ENCODE measurements around the gene ZBTB43. TPM values are rescaled to one million over a fixed set of nuclear protein-coding genes. Genes with fewer than 3 reads are reported as not detected.

ZBTB43 gene
- total and polyA plus RNA-seq, 2 of the 4 experiments (the other 2 are of a cell fraction), result 4.5 to 15.1 TPM

DNA sequence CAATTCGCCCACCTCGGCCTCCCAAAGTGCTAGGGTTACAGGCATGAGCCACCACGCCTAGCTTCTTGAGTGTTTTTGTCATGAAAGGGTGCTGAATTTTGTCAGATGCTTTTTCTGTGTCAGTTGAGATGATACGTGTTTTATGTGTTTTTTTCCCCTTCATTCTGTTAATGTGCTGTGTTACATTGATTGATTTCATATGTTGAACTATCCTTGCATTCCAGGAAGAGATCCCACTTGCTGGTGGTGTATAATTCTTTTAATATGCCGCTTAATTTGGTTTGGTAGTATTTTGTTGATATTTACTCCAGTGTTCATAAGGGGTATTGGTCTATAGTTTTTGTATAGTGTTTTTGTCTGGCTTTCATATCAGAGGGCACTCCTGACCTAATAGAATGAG, 13.6 kb downstream of the ZBTB43 start:
- Histone ChIP-seq H3K9me3 (ENCODE audit: control insufficient read depth, insufficient read depth, low read length) (peaks cover 16% of the 10 kb centered on the region), H3K4me2 (ENCODE audit: low read depth, low read length) (no peak overlapping the region), H2BK15ac (ENCODE audit: low read depth, low read length) (no peak overlapping the region), H2AK5ac (ENCODE audit: low read depth, low read length) (no peak overlapping the region), H3K27me3 (ENCODE audit: control insufficient read depth, insufficient read depth, low read length) (no peaks in the 10 kb centered on the region), H4K20me1 (ENCODE audit: insufficient read depth, low read length) (peaks cover 18% of the 10 kb centered on the region), H2BK5ac (ENCODE audit: low read depth, low read length, poor library complexity, severe bottlenecking) (no peak overlapping the region), H3K9me1 (ENCODE audit: insufficient read depth, low read length) (no peaks in the 10 kb centered on the region; the same call in 1 of the 2 replicates), H3K18ac (ENCODE audit: low read depth, low read length) (no peak overlapping the region), H4K91ac (ENCODE audit: insufficient read depth, low read depth, low read length) (no peak overlapping the region), H2BK120ac (ENCODE audit: low read depth, low read length) (no peak overlapping the region), H2AFZ (replicated peaks; ENCODE audit: low read length, poor library complexity) (no peak overlapping the region), H2BK20ac (ENCODE audit: low read depth, low read length) (no peak overlapping the region), H3K56ac (ENCODE audit: extremely low read depth, insufficient read depth, low read length) (no peak overlapping the region), H3K36me3 (ENCODE audit: control insufficient read depth, insufficient read depth, low read length) (peaks cover 13% of the 10 kb centered on the region), H3K4ac (ENCODE audit: low read depth, low read length) (no peak overlapping the region), H3K4me1 (ENCODE audit: control insufficient read depth, insufficient read depth, low read length) (no peaks in the 10 kb centered on the region), H3K79me1 (ENCODE audit: low read depth in 1 of 2, low read length in 2 of 2) (peaks cover 30 to 55% of the 10 kb centered on the region in 2 experiments), H2AK9ac (replicated peaks; ENCODE audit: low read depth, low read length, poor library complexity) (no peak overlapping the region), H4K8ac (ENCODE audit: low read depth in 2 of 2, low read length in 2 of 2) (no peak overlapping the region), H3K9ac (ENCODE audit: low read depth, low read length) (no peak overlapping the region), H3K27ac (ENCODE audit: insufficient read depth, low read length) (no peak overlapping the region), H3K4me3 (ENCODE audit: insufficient read depth, low read depth, low read length) (no peak overlapping the region), H4K5ac (ENCODE audit: low read depth, low read length) (no peak overlapping the region), H3K23ac (ENCODE audit: low read depth, low read length) (no peak overlapping the region), H3K14ac (replicated peaks; ENCODE audit: low read depth, low read length) (no peak overlapping the region)
- intact Hi-C loops (cut with micrococcal nuclease) (no loop called here), in situ Hi-C loops (cut with MboI; ENCODE audit: low sequenced_read_pairs) (no loop called here), dilution Hi-C loops (cut with HindIII; ENCODE audit: low sequenced_read_pairs, unreplicated experiment) (no loop called here)
- WGBS, 2 experiments (ENCODE audit: extremely low coverage in 2 of 2, insufficient read length in 1 of 2), result 100% methylated on average over 1 of the region's 5 CpGs; no CpG with 5 or more reads in 1 of the 2 experiments
- ATAC-seq (ENCODE audit: low read depth) (no peak), DNase-seq (no peak)
- TF ChIP-seq MAFK (IDR thresholded peaks at IDR 0.05; ENCODE audit: low read depth, low read length) (no peak), NFE2L2 (IDR thresholded peaks at IDR 0.05; ENCODE audit: low read depth, low read length) (no peak), RFX5 (IDR thresholded peaks at IDR 0.05; ENCODE audit: low read depth, low read length) (no peak), BHLHE40 (IDR thresholded peaks at IDR 0.05; ENCODE audit: low read depth, low read length) (no peak), SMC3 (IDR thresholded peaks at IDR 0.05; ENCODE audit: low read depth, low read length) (no peak), MAZ (IDR thresholded peaks at IDR 0.05; ENCODE audit: borderline replicate concordance, low read depth, low read length) (no peak), MXI1 (IDR thresholded peaks at IDR 0.05; ENCODE audit: borderline replicate concordance, low read depth, low read length) (no peak), CEBPB (IDR thresholded peaks at IDR 0.05; ENCODE audit: low read depth, low read length) (no peak), POLR2A (IDR thresholded peaks at IDR 0.05; ENCODE audit: low read depth, low read length) (no peak), RAD21 (IDR thresholded peaks at IDR 0.05; ENCODE audit: low read length) (no peak), RCOR1 (IDR thresholded peaks at IDR 0.05; ENCODE audit: insufficient replicate concordance, low read length) (no peak), FOS (IDR thresholded peaks at IDR 0.05; ENCODE audit: low read depth, low read length) (no peak), CHD1 (IDR thresholded peaks at IDR 0.05; ENCODE audit: low read depth, low read length) (no peak)
- TF ChIP-seq, protein P1, sequence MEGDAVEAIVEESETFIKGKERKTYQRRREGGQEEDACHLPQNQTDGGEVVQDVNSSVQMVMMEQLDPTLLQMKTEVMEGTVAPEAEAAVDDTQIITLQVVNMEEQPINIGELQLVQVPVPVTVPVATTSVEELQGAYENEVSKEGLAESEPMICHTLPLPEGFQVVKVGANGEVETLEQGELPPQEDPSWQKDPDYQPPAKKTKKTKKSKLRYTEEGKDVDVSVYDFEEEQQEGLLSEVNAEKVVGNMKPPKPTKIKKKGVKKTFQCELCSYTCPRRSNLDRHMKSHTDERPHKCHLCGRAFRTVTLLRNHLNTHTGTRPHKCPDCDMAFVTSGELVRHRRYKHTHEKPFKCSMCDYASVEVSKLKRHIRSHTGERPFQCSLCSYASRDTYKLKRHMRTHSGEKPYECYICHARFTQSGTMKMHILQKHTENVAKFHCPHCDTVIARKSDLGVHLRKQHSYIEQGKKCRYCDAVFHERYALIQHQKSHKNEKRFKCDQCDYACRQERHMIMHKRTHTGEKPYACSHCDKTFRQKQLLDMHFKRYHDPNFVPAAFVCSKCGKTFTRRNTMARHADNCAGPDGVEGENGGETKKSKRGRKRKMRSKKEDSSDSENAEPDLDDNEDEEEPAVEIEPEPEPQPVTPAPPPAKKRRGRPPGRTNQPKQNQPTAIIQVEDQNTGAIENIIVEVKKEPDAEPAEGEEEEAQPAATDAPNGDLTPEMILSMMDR (conservative IDR thresholded peaks at IDR 0.05; ENCODE audit: low read depth, low read length), result no peak
- TF ChIP-seq, protein P2, sequence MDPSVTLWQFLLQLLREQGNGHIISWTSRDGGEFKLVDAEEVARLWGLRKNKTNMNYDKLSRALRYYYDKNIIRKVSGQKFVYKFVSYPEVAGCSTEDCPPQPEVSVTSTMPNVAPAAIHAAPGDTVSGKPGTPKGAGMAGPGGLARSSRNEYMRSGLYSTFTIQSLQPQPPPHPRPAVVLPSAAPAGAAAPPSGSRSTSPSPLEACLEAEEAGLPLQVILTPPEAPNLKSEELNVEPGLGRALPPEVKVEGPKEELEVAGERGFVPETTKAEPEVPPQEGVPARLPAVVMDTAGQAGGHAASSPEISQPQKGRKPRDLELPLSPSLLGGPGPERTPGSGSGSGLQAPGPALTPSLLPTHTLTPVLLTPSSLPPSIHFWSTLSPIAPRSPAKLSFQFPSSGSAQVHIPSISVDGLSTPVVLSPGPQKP (IDR thresholded peaks at IDR 0.05; ENCODE audit: borderline replicate concordance, low read depth, low read length), result no peak
- TF ChIP-seq, protein P3, sequence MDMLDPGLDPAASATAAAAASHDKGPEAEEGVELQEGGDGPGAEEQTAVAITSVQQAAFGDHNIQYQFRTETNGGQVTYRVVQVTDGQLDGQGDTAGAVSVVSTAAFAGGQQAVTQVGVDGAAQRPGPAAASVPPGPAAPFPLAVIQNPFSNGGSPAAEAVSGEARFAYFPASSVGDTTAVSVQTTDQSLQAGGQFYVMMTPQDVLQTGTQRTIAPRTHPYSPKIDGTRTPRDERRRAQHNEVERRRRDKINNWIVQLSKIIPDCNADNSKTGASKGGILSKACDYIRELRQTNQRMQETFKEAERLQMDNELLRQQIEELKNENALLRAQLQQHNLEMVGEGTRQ (IDR thresholded peaks at IDR 0.05; ENCODE audit: low read depth, low read length), result no peak
- BruUV-seq (replicated peaks), result no TSS peak
- ChIA-PET POLR2A (ENCODE audit: unreplicated experiment) (no interaction called here), CTCF (no interaction called here)

All from IMR-90 (cell line).